SH-SY5Y (cell line): ENCODE measurements around the gene SKP1.

Experiments used
- GATA2 ChIP-seq: IDR thresholded peaks from 2 replicates; pipeline ENCODE4 v1.6.1; 2011; ENCODE audit warnings: mild to moderate bottlenecking, low read depth, low read length
- GATA3 ChIP-seq: IDR thresholded peaks from 2 replicates; pipeline ENCODE4 v1.6.1; 2011; ENCODE audit warnings: low read depth, mild to moderate bottlenecking, low read length, moderate library complexity

DNA sequence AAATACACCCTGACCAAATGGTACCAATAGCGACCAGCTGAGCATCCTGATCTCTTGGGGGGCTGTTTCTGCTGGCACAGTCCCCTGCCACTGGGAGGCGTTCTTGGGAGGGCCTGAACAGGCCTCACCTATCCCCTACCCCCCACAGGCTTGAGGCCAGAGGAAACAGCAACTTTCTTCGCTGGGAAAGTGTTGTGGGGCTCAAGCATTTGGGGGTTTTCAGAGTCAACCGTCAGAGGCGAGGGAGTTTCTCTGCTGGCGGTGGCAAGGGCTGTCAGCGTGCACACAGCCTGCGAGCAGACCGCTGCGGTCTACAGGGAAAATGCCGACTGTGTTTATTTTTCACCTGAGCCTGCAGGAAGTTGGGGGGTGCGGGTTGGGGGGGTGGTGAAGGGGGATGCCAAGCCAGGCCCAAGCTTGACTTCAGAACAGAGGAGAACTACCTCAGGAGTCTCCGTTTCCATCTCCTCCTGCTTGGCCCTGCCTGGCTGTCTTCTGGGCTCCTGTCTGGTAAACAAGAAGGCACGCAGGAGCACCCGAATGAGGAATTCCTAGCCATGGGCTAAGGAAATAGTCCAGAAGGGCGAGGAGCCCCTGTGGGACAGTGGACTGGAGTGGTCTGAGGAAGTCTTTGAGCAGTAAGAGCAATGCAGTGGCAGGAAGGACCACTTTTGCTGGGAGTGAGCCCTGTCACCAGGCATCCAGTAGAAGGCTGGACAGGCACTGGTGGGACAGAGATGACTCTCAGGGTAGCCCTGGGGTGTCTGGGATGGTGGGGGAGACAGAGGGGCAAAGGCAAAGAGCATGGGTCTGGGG is 44.2 kb downstream of the SKP1 start:
- no peak for TF ChIP-seq GATA2
- no peak for TF ChIP-seq GATA3
